ENCODE measurements around the gene GRID1.

Gene GRID1

GRCh38 chr10:86135191-86135590 is 231.4 kb downstream of the GRID1 start:
- DNase-seq (ENCODE audit: low read depth) = no peak
- no peak overlapping the region for H3K4me3 ChIP-seq (replicated peaks; ENCODE audit: low read depth, low read length)
- TF ChIP-seq, protein P1, sequence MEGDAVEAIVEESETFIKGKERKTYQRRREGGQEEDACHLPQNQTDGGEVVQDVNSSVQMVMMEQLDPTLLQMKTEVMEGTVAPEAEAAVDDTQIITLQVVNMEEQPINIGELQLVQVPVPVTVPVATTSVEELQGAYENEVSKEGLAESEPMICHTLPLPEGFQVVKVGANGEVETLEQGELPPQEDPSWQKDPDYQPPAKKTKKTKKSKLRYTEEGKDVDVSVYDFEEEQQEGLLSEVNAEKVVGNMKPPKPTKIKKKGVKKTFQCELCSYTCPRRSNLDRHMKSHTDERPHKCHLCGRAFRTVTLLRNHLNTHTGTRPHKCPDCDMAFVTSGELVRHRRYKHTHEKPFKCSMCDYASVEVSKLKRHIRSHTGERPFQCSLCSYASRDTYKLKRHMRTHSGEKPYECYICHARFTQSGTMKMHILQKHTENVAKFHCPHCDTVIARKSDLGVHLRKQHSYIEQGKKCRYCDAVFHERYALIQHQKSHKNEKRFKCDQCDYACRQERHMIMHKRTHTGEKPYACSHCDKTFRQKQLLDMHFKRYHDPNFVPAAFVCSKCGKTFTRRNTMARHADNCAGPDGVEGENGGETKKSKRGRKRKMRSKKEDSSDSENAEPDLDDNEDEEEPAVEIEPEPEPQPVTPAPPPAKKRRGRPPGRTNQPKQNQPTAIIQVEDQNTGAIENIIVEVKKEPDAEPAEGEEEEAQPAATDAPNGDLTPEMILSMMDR (IDR thresholded peaks at IDR 0.05; ENCODE audit: low read length, missing control alignments) = no peak

DNA sequence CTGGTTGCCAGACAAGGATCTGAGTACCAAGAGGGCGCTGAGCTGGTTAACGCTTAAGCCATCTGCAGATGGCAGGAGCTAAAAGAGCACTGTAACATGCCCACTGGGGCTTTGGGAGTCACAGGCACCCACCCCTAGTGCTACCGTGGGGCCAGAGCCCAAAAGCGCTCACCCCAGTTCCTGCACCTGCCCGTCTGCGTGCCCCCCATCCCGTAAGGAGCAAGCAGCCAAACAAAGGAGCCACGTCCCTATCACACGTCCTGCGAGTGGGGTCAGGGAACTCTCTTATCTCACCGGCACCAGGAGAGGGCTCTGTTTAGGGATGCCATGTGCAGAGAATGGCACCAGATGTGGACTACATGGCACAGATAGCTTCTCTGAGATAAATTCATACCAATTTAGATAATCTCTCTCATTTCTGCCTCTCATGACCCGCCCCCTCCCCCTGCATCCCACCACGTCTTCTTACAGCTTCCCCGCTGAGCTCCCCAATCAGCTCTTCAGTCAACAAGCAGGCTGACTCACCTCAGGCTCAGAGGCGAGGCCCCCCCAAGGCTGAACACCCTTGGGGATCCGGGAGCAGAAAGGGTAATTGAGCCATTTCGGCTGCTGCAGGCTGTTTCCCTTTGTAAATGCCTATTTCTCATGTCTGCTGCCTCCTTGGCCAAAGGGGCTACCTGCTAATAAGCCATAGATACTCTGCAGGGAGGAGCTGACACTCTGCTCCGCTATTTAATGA is 235.7 kb downstream of the GRID1 start:
- no peak for DNase-seq (ENCODE audit: low read depth)
- no peak overlapping the region for H3K4me3 ChIP-seq (replicated peaks; ENCODE audit: low read depth, low read length)
- TF ChIP-seq, protein P1 (IDR thresholded peaks at IDR 0.05; ENCODE audit: low read length, missing control alignments) = no peak

GRCh38 chr10:86130041-86130440 is 236.6 kb downstream of the GRID1 start:
- DNase-seq (ENCODE audit: low read depth) = no peak
- no peak overlapping the region for H3K4me3 ChIP-seq (replicated peaks; ENCODE audit: low read depth, low read length)
- TF ChIP-seq, protein P1 (IDR thresholded peaks at IDR 0.05; ENCODE audit: low read length, missing control alignments) = no peak

DNA sequence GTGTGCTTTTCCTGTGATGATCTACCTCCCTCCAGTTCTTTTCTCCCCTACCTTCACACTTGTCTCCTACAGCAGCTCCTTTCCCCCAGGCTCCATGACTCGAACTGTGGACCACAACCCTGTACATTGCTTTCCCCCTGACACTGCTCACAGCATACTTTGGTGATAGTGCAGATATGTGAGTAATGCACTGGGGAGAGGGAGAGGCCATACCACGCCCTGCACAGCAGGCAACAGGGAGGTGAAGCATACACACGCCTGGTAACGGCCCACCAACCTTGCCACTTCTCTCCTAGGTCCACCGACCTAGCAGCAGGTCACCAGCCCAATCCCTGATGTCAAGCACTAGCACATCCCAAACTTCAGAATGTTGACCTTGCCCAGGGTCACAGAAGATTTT is 238.2 kb downstream of the GRID1 start:
- no peak overlapping the region for H3K4me3 ChIP-seq (replicated peaks; ENCODE audit: low read depth, low read length)
- DNase-seq (ENCODE audit: low read depth) = no peak
- TF ChIP-seq, protein P1 (IDR thresholded peaks at IDR 0.05; ENCODE audit: low read length, missing control alignments) = no peak

GRCh38 chr10:86127274-86127819 is 239.2 kb downstream of the GRID1 start:
- H3K4me3 ChIP-seq (replicated peaks; ENCODE audit: low read depth, low read length) = no peak overlapping the region
- DNase-seq (ENCODE audit: low read depth) = no peak
- TF ChIP-seq, protein P1 (IDR thresholded peaks at IDR 0.05; ENCODE audit: low read length, missing control alignments) = no peak

- no peak for DNase-seq (ENCODE audit: low read depth)
- no peak overlapping the region for H3K4me3 ChIP-seq (replicated peaks; ENCODE audit: low read depth, low read length)
- TF ChIP-seq, protein P1 (IDR thresholded peaks at IDR 0.05; ENCODE audit: low read length, missing control alignments) = no peak
These were observed 241.9 kb downstream of the GRID1 start for GRCh38 chr10:86124734-86125133.

- TF ChIP-seq, protein P1 (IDR thresholded peaks at IDR 0.05; ENCODE audit: low read length, missing control alignments) = no peak
- no peak overlapping the region for H3K4me3 ChIP-seq (replicated peaks; ENCODE audit: low read depth, low read length)
- no peak for DNase-seq (ENCODE audit: low read depth)
These were observed 242.9 kb downstream of the GRID1 start for GRCh38 chr10:86123715-86124114.

All from fibroblast of pulmonary artery (primary cell).